Fibroblast of lung (primary cell): ENCODE data around the gene UST.

ENCODE experiments used
- EZH2 ChIP-seq: IDR thresholded peaks from 2 replicates; pipeline ENCODE4 v1.5.1; 2012; ENCODE audit warnings: low read length, control low read depth, mild to moderate bottlenecking; ENCODE audit errors: missing control alignments
- TF ChIP-seq, protein P1 (sequence below), 2 donors: IDR thresholded peaks in 1 of 2; conservative IDR thresholded peaks in 1 of 2; 1 replicate in 1 of 2; 2 replicates in 1 of 2; pipeline ENCODE4 v1.5.1; 2011 to 2012; ENCODE audit warnings: low read length in 2 of 2, control low read depth in 1 of 2, inconsistent platforms in 1 of 2, low read depth in 1 of 2, mild to moderate bottlenecking in 1 of 2

DNA sequence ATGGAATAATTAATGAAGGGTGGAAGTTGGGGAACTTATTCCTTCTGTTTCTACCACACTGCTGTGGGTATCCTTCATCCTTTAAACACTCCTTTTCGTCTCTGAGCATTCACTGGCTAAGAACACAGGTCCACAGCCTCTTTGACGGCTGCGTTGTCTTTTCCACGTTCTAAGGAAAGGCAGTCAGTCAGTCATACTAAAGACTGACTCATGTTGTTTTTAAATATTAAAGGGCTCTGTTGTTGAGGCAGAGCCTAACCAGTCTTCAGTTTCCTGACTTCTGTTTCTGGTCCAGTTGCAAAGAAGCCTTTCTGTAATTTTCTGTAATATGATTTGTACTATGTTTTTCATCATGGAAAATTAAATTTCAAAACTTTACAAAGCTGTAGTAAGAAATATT lies 48.0 kb downstream of the UST start:
- TF ChIP-seq, protein P1, sequence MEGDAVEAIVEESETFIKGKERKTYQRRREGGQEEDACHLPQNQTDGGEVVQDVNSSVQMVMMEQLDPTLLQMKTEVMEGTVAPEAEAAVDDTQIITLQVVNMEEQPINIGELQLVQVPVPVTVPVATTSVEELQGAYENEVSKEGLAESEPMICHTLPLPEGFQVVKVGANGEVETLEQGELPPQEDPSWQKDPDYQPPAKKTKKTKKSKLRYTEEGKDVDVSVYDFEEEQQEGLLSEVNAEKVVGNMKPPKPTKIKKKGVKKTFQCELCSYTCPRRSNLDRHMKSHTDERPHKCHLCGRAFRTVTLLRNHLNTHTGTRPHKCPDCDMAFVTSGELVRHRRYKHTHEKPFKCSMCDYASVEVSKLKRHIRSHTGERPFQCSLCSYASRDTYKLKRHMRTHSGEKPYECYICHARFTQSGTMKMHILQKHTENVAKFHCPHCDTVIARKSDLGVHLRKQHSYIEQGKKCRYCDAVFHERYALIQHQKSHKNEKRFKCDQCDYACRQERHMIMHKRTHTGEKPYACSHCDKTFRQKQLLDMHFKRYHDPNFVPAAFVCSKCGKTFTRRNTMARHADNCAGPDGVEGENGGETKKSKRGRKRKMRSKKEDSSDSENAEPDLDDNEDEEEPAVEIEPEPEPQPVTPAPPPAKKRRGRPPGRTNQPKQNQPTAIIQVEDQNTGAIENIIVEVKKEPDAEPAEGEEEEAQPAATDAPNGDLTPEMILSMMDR (conservative IDR thresholded peaks at IDR 0.05 in 1 of 2, IDR thresholded peaks at IDR 0.05 in 1 of 2; ENCODE audit: low read depth in 1 of 2, low read length in 2 of 2), result no peak
- TF ChIP-seq EZH2, result no peak
